Activated CD4-positive, CD25-positive, alpha-beta regulatory T cell (primary cell): ENCODE results near the gene NUDC.
"Not testable (repeated sequence)": the region's sequence is repeated elsewhere in the genome, so short reads cannot be mapped to it uniquely, and the experiment has no call there.

ENCODE experiments used
- DNase-seq, 4 experiments: peaks; one replicate each; lab custom pipeline; 2025; lab: John Stamatoyannopoulos, UW

NUDC gene

GRCh38 chr1:26951821-26952497 is 30.4 kb downstream of the NUDC start:
- no peak for DNase-seq

- DNase-seq: no peak
These were observed 31.8 kb downstream of the NUDC start for GRCh38 chr1:26953374-26953773.

GRCh38 chr1:26956321-26956720 is 34.8 kb downstream of the NUDC start:
- DNase-seq: no peak

- no peak for DNase-seq
These were observed 35.8 kb downstream of the NUDC start for GRCh38 chr1:26957306-26957705.

GRCh38 chr1:26959270-26959669 is 37.7 kb downstream of the NUDC start:
- DNase-seq: no peak

GRCh38 chr1:26959722-26960624 is 38.4 kb downstream of the NUDC start, which contains the start of gene KDF1:
KDF1 (minus strand) TSS chr1:26960468; CDS start chr1:26952380, 8,088 bp downstream.
- DNase-seq: peak; percentile 9 to 48 (median 26)

- DNase-seq: no peak
These were observed 39.1 kb downstream of the NUDC start for GRCh38 chr1:26960625-26960966.

- no peak for DNase-seq
These were observed 40.3 kb downstream of the NUDC start for GRCh38 chr1:26961826-26962225.

- no peak for DNase-seq
These were observed 43.7 kb downstream of the NUDC start for GRCh38 chr1:26965213-26965612.

GRCh38 chr1:26965628-26966027 is 44.1 kb downstream of the NUDC start:
- no peak for DNase-seq

- no peak for DNase-seq
These were observed 49.3 kb downstream of the NUDC start for GRCh38 chr1:26970810-26971209.

- no peak for DNase-seq
These were observed 50.0 kb downstream of the NUDC start for GRCh38 chr1:26971590-26971989.

GRCh38 chr1:26972390-26972789 is 50.8 kb downstream of the NUDC start:
- no peak for DNase-seq

- DNase-seq: no peak
These were observed 51.3 kb downstream of the NUDC start for GRCh38 chr1:26972821-26973220.

GRCh38 chr1:26976621-26977510 is 55.3 kb downstream of the NUDC start:
- DNase-seq: no peak

- no peak for DNase-seq
These were observed 57.4 kb downstream of the NUDC start for GRCh38 chr1:26978901-26979300.

- no peak for DNase-seq
These were observed 59.8 kb downstream of the NUDC start for GRCh38 chr1:26981146-26981846.

GRCh38 chr1:26983863-26984262 is 62.3 kb downstream of the NUDC start:
- no peak for DNase-seq

GRCh38 chr1:26984291-26984690 is 62.7 kb downstream of the NUDC start:
- no peak for DNase-seq

GRCh38 chr1:26986658-26987057 is 65.1 kb downstream of the NUDC start:
- DNase-seq: no peak

GRCh38 chr1:26989403-26990109 is 68.0 kb downstream of the NUDC start:
- DNase-seq: not testable (repeated sequence)
